ENCODE results near the gene KDM2A. TPM values are rescaled to one million over a fixed set of nuclear protein-coding genes. Genes with fewer than 3 reads are reported as not detected.

KDM2A gene
- total RNA-seq, 1 donor from 2014 or later: 55.1 TPM

DNA sequence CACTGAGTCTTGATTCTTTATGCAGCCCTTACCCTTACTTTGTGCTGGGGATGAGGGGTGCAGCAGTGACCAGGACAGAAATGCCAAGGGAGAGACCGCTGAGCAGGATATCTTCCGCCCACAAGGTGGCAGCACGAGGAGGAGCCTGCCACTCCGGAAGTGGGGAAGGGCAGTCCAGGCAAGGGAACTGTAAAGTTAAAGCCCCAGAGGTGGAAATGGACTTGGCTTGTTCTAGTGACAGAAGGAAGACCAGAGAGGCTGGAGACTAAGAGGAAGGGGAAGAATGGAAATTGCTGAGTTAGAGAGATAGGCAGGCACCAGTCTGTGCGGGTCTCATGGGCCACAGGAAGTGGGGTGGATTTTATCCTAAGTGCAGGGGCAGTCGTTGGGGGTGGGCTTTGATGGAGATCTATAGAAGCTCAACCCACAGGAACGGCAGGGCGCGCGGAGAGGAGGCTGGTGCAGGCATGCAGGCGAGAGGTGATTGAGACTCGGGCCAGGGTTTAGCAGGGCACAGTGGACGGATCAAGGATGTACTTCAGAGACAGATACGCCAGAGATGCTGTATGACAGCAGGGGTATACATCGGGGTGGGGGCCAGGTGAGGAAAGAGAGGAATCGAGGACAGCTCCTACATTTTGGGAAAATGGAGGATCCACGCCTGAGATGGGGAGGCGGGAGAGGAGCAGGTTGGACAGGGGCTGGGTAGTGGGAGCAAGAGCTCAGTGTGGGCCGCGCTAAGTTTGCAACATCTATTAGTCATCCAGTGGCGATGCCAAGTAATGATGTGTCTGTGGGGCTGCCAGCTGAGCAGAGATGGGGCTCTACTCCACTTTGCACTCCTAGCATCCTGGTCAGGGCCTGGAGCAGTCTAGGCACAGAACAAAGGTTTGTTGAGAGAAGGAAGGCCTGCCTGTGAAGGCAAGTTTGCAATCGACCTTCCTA, 143.9 kb downstream of the KDM2A start:
- peak; percentile 83 for DNase-seq

DNA sequence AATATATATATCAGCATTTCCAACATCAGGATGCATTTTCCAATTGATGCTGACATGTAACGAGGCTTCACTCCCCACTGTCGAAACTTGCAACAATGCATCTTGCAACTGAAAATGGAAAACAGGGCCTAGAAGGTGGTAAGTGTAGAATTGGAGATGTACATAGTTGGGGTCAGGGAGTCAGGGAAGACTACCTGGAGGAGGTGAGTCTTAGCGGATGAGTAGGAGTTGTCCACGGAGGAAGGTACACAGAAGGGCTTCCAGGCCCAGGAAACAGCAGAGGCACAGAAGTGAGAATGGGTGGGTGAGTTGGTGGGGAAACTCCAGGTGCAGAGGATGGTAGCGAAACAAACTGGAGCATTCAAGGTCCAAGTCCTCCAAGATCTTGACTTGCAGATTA, 145.2 kb downstream of the KDM2A start:
- no peak for DNase-seq

DNA sequence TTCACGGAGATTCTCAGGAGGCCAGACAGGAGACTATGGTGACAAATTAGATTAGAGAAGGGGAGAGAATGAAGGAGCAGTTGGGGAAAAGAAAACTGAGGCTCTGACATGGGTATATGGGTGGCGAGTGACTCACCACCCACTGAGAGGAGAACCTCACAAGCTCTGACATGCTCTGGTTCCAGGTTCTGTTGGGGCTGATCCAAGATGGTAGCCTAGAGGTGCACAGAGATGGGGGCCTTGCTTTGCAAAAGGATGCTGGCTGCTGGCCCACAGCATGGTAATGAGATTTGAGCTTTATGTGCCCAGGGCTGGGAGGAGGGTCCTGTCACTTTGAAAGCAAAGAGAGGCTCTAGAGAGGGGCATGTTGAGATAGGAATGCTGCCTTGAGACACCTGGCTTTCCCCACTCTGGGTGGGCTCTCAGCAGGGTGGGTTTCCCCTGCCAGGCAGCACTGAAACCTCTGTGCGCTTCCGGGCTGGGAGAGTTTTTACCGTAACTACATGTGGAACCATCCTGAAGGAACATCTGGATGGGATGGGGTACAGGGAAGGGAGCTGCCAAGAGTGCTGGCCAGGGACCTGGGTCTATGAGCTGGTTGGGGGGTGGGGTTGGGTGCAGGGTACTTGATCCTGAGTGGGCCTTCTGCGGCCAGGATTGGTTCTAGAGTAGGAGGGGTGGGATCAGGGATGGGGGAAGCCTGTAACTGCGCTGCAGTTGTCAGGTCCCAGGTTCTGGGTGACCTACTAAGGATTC, 146.0 kb downstream of the KDM2A start:
- DNase-seq: no peak

DNA sequence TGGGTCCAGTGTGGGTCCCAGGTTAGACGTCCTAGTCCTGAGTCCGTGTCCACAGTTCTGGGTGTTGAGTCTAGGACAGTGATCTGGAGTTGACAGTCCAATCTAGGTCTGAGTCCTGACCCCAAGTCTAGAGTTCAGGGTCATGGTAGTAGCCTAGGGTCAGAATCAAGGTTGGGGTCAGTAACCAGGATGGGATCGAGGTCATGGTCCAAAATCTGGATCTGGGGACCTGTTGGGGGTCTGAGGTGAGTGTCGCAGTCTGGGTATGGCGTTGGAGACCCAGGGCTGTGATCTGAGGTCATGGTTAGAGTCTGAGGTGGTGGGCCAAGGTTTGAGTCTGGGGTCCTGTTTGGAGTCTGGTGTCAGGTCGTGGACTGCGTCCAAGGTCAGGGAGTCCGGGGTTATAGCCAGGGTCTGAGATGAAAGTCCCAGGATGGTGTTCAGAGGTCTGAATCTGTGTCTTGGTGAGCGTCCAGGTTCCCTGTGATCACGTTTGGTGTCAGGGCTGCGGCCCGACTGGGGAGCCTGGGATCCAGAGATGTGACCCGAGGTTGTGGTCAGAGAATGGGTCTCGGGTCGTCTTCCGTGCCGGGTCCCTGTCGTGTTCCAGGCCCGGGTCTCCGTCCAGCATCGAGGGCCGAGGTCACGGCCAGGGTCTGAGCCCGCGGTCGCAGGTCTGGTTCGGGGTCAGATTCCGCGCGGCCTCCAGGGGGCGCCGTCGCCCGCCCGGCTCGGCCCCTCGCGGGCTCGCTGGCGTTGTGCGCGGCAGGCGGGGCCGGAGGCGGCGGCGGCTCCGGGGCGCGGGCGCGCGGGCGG, 146.8 kb downstream of the KDM2A start:
- peak; percentile 77 for DNase-seq

DNA sequence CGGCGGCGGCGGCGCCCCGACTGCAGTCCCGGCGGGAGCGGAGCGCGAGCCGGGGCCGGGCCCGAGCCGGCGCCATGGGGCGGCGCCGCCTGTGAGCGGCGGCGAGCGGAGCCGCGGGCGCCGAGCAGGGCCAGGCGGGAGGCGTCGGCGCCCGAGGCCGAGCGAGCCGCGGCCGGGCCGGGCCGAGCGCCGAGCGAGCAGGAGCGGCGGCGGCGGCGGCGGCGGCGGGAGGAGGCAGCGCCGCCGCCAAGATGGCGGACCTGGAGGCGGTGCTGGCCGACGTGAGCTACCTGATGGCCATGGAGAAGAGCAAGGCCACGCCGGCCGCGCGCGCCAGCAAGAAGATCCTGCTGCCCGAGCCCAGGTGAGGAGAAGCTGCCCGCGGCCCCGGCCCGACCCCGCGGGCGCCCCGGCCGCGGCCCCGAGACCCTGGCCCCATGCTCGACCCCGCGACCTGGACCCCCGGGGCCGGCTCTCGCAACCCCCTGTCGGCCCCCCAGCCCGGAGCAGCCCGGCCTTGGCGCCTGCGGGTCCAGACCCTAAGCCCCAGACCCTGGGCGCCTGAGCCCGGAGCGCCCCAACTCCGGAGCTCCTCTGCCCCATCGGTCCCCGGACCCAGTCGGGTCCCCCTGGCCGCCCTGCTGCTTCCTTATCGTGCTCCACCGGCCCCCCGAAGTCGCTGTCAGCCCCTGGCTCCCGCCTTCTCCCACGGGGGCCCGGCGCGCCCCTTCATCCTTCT, 147.6 kb downstream of the KDM2A start, which contains the start of gene GRK2:
Gene GRK2, plus strand, starts transcription at position 25 of the 739 bp plus-strand sequence. Its CDS starts 227 bp downstream, at position 252.
- DNase-seq: peak; percentile 64

DNA sequence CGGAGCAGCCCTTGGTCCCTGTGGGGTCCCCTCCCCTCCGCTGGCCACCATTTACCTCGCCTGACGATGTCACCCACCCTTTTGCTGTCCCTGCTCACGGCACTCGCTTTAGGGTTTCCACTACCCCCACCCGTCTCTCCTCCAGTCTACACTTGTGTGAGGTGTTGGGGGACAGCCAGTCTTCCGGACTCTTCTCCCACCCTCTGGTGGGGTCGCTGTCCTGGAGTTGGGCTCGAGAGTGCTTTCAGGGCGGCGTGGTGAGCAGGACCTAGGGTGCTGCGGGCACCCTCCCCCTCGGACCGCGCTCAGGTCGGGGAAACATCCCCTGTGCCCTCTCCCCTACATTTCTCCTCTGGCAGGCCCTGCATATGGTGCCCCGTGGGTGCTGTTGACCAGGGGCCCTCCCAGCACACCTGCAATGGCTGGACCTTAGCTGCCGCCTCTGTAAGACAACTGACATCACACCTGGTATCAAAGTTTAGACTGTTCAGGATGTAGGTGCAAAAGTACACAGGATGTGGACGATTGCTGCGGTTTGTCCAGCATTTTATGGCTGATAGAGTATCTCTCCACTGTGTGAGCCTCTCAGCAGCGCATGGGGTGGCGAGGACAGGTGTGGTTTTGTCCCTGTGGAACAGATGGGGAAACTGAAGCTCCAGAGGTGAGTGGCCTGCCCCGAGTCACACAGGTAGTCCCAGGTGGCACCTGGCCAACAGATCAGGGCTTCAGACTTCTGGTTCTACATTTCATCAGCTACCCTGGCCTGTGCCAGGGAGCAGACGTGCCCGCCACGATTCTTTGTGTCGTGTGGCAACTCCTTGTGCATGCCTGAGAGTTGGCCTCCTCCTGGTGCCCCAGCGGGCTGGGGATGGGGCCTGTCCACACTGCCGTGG, 148.4 kb downstream of the KDM2A start:
- no peak for DNase-seq

DNA sequence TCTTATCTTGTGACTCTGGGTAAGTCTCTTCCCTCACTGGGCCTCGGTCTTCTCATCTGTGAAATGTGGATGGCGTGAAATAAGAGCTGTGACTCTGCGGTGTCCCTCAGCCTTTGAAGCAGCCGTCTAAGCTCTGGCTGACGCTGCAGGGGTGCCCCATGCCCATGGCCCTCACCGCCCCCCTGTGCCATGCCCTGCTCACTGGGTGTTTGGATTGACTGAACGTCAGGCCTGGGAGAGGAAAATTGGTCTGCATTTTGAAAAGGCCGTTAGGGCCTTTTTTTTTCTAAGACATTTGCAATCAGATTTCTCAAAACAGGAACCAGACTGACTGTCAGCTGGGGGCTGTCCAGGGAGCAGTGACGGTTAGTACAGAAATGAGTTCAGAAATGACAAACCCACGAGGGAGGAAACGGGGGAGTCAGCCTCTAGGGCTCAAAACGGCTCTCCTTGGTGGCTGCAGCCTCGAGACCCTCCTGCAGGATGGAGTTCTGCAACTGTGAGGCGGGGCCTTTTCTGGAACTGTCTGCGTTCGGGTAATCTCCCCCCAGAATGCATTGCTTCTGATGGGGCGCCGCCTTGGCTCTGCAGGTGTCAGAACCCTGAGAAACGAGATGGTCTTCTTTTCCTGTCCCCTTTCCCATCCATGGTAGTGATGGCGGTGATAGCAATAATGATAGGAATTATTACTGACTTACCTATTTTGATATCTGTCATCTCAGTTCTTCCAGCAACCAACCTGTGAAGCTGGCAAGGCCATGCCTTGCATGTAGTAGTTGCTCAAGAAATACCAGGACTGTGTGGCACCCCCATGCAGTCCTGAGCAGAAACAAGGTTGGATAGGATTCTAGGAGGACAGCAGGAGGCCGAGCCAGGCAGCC, 149.3 kb downstream of the KDM2A start:
- DNase-seq: no peak

DNA sequence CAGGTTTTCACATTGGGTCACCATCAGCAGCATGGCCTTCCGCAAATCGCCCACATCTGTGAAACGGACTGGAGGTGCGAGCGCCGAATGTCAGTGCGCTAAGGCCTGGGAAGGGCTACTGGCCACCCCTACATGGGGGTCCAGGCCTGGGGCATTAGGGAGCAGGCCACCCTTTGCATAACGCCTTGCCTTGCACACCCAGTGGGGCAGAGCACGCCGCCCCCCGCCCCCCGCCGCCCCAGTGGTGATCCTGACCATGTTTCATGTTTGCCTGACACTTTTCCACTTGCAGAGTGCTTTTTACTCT, 149.9 kb downstream of the KDM2A start:
- no peak for DNase-seq

DNA sequence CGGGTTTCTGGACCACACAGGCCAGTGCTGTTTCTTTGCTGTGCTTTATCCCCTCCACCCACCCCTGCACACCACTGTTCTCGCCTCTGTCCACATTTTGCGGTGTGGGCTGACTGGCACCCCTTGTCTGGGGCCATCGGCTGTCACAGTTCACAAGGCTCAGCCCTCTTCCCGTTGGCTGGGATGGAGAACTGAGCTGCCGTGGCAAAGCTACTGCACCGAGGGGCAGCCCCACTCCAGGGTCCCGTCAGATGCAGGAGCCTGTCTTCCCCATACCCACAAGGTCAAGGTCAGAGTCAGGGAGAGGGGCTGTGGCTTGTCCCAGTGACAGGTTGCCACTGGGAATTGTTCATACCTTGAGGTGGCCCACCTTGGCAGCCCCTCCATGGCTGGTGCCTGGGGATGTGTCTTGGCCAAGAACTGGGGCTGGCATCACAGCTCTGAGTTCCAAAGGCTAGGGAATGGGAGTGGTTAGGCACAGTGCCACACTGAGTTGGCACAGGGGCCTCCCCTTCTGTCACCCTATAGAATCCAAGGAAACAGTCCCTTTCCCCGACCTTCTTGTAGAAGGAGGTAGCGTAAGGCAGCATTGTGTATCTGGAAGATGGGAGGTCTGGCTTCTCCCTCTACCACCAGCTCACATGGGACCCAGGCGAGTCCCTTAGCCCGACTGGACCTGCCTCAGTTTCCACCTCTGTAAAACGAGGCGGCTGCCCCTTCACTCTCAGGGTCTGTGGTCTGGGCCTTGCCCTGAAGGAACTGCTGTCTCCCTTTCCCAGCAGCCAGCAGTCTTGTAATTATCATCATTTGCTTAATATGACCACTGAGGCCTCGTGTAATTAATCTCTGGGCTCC, 150.6 kb downstream of the KDM2A start:
- DNase-seq: no peak

DNA sequence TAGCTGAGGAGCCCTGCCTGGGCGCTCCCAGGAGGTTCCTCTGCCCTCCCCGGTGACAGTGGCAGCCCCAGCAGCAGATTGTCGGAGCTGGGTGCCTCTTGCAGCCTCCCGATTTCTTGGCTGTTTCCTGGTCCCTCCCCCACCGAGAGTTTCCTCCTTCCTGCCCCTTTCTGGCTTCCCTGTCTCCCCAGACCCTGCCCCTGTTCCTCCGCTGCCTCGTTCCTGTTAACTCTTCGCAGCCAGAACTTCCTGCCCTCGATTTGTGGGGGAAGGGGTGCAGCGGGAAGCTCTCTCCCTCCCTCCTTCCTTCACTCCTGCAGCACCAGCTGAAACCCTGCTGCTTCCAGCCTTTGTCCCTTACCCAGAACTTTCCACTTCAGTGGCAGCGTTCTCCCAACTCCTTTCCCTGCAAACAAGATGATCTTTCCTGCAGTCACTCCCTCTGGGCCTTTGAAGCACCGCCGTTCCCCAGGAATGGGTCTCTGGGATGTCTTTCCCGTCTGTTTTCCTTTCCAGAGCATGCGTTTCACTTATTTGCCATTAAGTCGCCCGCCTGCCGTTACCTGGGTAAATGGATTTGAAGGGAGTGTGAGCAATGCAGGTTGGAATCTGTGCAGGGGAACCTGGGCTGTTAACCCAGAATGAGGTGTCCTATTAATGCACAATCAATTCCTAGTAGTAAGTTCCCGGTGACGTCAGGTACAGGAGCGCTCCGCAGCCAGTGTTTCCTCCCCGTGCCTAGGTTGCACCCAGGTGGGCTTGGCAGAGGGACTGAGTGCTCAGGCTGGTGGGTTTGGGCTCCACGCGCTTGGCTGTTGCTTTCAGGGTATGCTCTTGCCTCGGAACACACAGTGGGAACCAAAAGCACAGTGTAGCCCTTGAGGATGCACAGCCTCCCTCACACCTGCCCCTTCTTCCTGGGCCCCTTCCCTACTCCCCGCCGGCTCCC, 151.5 kb downstream of the KDM2A start:
- peak; percentile 28 for DNase-seq

DNA sequence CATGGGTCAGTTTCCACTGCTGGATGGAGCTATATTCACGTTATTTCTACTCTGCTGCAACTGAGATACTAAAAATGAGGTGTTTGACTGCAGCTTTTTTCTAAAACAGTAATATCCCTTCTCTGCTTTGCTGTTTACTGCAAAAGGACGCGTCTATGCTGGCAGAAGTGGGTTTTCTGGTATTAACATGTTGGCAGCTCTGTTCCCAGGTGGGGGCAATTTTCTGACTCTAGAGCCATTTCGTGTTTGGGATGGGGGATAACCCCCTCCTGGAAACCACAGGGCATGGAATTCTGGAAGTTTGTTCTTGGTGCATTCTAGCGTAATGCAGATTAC, 152.1 kb downstream of the KDM2A start:
- DNase-seq: no peak

DNA sequence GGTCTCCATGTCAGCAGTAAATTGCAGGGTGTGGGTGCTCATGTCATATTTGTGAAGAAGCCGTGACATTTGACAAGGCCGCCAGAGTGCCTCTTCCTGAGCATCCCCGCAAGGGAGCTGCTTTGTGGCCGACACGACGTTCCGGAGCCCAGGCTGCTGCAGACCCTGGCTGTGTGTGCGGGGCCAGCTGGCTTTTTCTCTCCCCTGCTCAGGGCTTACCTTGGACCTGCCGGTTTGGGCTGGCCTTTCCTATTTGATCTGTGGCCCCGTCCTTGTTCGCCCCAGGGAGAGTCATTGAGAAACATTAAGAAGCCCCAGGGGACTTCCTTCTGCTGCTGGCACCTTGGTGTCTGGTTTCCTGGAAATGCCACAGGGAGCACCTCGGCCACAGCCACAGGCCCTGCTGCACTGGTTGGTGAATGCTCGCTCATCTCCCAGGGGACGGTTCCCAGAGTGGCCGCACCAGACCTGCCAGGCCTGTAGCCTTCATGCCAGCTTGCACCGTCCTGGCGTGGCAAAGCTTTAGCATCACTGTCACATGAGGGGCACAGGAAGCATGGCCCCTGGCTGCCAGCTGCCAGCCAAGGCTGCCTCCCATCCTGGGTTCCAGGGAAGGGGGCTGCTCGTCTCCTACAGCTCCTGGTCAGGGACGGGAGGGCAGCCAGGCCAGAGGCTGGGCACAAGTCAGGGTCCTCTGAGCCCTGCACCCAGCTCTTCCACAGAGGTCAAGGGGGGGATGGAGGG, 152.7 kb downstream of the KDM2A start:
- DNase-seq: no peak

DNA sequence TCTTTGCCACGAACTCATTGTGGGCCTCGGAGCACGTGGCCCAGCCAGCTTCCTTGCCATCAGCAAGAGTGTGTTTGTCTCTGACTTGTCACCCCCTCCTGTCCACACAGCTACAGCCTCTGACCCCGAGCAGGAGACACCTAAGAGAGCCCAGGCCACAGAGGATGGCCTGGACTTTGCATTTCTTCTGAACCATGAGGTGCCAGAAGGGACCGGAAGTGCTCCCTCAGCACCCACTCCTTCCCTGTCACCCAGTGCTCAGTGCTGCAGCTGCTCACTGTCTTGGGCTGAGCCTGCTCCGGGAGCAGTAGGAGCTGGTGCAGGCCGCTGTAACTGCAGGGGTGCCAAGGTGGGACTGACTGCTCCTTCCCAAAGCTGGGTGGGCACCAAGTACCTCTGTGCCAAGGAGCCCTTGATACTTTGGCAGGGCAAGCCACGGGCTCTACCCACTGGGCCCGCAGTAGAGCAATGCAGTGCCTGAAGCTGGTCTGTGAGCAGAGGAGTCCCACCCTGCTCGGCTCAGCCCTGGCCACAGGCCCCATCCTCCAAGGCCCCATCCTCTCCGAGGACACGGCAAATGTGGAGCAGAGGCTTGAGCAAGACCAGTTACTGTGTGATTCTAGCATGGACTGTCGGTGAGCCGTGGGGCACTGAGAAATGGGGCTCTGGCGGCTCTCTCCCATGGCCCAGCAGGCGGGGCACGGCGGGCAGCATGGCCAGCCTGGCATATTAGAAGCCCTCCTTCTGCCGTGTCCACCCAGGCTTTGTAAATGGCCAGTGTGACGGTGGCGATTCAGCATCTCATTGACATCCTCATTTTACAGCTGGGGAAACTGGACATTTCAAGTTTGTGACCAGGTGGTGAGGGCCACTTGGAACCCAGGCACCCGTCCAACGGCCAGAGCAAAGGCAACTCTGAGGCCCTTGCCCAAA, 153.5 kb downstream of the KDM2A start:
- no peak for DNase-seq

DNA sequence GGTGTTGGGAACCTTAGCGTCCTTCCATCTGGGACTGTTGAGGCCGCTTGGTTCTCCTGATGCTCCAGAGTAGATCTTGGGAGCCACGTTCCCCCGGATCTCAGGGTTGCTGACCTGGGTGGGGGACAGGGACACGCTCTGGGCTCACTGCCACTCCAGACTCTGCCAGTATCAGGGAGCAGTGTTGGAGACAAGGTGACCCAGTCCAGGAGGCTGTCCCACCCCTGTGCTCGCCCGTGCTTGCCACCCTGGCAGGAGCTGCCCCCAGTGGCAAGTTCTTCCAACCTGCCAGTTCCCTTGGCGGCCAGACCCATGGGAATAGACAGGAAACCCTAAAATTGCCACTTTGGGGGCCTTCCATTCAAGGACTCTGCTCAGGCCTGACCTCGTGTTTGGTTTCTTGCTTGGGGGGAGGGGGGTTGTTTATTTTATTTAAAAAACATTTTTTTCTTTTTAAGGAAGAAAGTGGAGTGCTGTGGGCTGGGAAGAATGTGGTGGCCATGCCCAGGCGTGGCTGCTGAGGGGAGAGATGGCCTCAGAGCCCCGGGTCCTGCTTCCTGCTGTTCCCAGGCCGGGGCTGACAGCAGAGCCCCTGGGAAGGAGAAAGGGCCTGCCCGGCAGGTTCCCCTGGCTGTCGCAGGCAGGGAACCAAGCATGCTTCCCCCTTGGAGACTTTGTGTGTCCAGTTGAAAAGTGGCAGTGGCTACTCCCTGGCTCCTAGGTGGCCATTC, 154.4 kb downstream of the KDM2A start:
- no peak for DNase-seq
